CMK (cell line): ENCODE measurements around the gene IMPG2.

Experiments used
- DNase-seq: peaks from one replicate; pipeline ENCODE4 v3.0.0-alpha.2; 2010; ENCODE audit warnings: low read depth

IMPG2 gene

DNA sequence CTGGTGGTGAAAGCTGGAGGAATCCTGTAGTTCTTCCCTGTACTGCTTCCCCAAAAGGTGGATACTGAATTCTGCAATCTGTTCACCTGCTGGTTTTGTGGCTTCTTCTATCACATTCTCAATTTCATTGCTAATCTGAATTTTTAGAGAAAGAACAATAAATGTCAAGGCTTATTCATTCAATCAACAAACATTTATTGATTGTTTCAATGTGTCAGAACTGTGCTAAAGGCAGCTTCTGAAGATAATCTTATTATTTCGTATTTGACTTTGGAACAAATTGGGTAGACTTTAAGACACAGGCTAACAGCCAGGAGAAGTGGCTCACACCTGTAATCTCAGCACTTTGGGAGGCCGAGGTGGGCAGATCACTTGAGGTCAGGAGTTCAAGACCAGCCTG is 46.8 kb downstream of the IMPG2 start:
- no peak for DNase-seq

DNA sequence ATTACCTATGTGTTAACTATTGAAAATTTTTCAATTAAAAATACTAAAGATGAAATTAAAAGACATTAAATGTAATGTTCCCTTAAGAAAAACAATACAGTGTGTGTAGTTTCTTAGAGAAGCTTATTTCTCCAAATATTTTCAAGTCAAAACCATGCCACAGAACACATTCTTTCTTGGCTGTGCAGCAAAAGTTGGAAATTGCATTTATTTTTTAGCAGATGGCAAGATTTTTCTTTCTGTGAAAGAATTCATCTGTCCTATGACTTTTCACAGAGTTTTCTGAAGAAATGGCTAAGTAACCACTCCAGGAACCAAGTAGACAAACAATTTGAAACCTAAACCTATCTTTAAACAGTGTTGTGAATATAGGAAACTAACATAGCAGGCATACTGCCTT is 47.2 kb downstream of the IMPG2 start:
- no peak for DNase-seq

DNA sequence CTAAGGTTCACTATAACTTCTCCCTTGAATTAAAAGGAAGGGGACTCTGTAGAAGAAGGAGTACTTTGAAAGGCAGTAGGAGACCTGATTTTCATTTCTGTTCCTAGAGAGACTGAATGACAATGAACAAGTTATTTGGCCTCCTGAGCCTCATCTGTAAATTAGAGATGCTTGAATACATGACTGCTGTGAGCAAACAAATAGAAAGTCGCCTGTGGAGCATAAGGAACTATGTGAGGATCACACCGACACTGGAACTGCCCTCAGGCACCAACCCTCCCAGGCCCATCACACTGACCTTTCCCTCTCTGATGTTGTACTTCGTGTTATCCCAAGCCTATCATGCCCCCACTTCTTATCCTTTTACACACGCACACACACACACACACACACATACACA is 48.6 kb downstream of the IMPG2 start:
- no peak for DNase-seq

DNA sequence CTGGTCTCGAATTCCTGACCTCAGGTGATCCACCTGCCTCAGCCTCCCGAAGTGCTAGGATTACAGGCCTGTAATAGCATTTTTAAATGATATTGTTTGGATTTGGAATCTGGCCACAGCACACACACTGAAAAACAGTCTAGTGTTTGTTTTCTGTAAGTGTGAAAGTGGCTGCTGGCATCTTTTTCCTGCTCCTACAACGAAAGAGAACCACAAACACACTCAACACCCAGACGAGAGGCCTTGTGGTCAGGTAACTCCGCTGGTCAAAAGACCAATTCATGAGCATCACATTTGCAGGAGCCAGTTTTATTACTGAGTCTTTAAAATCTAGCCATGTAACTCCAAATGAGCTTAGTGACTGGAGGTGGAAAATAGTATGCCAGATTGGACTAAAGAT is 50.2 kb downstream of the IMPG2 start:
- DNase-seq, result no peak

DNA sequence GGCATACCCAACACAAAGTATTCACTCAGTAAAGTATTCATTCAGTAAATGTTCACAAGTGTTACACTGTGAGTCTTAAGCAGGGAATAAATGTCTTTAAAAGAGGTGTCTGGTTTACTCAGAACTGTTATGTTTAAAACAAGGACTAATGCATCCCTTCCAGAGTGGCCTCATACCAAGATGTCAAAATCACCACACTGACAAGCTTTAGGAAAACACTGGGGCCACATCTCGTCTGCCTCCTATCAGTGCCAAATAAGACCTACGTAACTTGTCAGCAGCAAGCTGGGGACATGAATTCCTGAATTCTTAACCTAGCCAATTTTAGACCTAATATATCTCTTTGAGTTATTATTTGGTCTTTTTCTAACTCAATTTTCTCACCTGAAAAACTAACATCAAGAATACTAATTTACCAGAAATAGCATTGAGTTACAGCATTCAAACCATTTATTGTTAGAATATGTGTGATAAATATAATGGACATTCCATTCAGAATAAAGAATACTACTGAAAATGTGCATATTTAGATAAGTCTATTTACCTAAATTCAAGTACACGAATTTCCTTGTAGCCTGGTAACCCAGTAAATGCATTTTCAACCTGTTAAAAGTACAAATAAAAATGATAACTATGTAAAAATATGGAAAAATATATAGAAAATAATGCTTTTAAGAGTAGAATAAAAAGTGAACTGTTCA is 51.3 kb downstream of the IMPG2 start:
- DNase-seq, result no peak

DNA sequence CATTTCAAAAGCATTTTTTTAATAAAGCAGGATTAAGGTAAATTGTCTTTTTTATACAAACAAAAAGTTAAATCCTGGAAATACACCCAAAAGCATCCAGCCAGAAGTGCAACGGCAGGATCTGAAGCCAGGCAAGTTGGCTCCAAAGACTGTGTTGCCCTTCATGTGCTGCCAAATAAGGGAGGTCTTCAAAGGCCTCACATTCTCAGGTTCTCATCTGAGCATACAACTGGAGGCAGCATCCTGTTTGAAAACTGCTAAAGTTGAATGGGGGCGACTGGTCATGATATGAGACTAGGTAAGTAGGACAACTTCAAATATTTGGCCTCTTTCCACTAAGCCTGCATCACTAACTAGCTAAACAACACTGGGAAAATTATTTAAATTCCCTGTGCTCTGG is 52.2 kb downstream of the IMPG2 start:
- no peak for DNase-seq

DNA sequence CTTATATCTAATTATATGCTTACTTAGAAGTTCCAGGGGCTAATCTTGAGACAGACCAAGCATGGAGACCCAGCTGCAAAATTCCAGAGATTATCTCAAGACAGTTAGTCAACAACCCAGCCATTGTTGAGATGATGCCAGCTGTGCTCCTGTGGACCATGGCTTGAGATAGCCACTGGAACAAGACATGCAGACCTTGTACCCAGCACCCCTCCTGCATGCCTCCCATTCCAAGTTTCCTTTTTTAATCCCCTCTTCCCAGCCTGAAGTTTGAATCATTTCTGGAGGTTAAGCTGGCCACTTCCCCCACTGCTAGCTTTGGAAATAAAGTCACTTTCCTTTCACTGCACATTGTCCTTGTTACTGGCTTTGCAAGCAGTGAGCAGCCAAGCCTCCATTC is 53.8 kb downstream of the IMPG2 start:
- no peak for DNase-seq

DNA sequence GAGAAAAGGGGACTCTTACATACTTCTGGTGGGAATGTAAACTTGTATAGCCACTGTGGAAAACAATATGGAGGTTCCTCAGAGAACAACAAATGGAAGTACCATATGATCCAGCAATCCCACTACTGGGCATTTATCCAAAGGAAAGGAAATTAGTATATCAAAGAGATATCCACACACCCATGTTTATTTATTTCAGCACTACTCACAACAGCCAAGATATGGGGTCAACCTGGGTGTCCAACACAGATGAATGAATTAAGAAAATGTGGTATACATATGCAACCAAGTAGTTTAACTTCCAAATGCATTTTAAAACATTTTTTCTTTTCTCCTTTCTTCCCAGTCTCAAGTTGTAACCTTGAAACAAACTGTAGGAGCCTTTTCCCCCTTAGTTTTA is 54.3 kb downstream of the IMPG2 start:
- DNase-seq, result no peak

DNA sequence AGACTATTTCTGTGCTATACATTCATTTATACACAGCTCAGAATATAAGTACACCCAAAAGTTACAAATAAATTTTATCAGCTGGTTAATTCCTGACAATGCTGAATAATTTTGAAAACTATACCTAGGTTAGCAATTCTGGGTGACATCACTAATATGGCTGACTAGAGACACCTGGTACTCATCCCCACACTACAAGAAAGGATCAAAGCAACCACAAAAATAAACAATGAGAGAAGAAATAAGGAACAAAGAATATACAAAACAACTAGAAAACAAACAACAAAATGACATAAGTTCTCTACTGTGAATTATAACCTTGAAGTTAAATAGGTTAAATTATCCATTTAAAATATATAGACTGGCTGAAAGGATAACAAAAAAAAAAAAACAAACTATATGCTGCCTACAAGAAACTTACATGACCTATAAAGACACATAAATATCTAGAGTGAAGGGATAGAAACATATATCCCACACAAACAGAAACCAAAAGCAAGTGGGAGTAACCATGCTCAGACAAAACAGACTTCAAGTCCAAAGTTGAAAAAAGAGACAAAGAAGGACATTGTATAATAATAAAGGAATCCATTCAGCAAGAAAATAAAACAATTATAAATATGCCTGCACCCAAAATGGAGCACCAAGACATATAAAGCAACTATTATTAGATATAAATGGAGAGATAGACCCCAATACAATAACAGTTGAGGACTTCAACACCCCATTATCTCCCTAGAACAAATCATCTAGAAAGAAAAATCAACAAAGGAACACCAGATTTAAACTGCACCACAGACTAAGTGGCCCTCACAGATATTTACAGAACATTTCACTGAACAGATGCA is 57.8 kb downstream of the IMPG2 start:
- DNase-seq, result no peak

DNA sequence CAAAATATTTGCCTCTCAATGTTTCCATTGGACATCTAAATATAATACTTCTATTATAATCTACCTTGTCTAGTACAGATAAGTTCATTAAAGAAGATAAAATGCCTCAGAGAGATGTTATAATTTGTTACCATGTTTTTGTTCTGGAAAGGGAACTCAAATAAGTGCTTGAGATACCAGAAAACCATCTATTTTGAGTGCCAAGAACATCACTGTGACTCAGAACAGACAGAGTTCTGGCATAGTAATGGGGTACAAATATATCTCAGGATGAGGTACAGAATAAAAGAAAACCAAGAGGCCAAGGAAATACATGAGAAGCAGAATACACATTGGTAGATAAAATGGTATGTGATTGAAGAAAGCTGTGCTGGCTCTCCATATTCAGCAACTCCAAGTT is 58.9 kb downstream of the IMPG2 start:
- no peak for DNase-seq

DNA sequence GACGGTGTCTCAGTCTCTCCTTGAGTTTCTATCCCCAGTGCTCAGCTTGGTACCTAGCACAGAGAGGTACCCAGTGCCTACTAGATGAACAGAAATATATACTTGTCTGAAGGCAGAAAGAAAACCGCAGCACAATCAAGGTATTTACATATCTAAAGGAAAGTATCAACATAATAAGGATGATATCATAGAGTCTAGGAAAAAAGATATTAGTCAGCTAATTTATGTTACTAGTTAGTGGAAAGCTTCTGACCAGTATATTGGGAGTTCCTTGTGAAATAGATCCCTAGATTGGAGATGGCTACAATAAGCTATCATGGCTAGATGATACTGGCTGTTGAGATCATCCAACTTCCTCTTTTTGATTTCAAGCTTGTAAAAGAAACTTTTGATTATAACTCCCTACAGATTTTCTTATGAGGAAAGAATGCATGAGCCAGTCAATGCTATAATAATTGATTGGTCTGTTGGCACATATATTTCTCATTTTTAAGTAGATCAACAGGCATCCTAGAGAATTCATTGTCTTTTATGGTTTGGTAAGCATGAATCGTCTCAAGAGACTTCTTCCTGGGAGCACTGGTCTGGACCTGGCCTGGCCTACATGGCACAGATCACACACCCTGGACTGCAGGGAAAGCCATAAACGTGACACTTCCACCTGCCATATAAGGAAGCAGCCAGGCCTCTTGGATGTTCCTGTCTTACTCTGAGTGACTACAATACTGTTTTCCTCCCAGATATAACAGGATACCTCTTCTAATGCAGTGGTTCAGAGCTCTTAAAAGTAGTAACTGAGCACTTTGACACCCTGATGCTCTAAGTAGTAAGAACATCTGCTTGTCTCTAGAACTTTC is 60.7 kb downstream of the IMPG2 start:
- no peak for DNase-seq

DNA sequence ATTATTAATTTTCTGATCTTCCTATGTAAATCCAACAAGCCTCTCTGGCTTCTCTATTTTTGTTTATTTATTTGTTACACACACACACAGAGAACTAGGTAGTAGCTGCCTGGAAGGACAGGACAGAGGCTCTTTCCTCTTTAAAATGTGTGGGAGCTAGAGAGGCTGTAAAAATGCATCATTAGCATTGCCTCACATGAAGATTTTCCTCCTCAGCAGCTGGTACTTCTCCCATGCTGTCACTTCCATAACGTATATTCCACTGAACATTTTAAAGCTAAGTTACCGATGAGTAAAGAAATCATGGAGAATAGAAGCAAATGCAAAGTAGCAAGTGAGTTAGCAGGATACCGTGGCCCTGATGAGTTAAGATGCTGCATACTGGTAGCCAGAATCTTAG is 63.9 kb downstream of the IMPG2 start:
- no peak for DNase-seq

DNA sequence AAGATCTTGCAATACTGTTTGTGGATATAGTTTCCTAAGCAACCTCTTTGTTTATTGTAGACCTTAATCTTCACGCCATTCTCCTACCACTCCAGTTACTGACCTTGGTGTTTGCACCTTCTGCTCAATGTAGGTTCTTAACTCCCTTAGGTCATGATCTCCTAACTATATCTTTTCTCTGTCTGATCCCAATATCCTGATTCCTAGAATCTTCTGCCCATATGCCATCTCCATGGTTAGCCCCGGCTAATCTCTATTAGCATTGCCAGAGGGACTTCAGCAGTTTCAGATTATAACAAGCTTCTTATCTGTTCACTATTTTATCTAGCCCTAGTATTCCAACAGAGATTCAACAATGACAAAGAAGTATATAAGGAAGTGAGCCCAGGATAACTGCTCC is 64.9 kb downstream of the IMPG2 start:
- no peak for DNase-seq

DNA sequence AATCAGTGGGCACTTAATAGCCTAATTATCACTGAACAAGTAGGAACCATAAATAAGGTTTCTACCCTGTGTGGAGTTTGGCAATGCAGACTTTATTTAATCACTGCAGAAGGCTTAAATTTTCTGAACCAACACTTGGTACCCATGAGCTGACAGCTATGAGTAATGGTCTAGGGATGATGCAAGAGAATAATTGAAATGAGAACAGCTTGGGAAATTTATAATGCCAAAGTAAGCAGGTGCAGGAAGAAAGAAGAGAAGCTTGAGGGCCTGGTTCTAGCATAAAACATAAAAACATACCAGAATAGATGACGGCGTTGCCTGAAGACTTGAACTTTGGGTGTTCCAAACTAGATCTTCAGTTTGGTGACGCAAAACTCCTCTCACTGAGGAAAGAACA is 67.0 kb downstream of the IMPG2 start:
- DNase-seq, result no peak

DNA sequence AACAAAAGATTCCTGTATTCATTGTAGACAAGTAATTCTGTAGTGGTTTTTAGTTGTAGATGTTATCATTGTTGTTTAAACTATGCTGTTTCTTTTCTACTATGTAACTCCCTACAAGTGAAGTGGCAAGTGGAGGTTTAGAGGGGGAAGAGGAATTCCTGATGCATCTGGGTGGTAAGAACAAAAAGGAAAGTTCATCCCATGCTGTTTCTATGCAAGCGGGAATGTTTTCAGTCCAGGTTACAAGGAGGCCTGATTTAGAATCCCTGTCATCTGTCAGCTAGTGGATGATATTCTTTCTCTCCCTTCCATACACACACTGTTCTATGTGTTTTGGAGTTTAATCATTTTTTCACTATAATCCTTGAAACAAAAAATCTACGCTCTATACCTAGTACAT is 67.4 kb downstream of the IMPG2 start:
- no peak for DNase-seq

DNA sequence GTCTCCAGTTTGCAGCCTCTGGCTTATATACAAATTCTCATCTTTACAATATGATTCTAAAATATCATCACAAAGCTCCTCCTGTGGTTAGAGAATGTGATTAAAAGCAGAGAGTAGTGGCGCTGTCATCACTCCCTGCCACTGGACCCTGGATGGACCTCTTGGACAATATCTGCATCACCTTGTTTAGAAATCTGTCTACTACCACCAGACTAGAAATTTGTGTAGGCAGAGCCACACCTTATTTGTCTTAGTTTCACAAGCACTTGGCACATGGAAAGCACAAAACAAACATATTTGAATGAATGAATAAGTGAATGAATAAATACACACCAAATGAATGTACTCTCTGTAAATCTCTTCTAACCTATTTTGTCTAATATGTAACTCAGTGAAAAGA is 68.1 kb downstream of the IMPG2 start:
- no peak for DNase-seq

DNA sequence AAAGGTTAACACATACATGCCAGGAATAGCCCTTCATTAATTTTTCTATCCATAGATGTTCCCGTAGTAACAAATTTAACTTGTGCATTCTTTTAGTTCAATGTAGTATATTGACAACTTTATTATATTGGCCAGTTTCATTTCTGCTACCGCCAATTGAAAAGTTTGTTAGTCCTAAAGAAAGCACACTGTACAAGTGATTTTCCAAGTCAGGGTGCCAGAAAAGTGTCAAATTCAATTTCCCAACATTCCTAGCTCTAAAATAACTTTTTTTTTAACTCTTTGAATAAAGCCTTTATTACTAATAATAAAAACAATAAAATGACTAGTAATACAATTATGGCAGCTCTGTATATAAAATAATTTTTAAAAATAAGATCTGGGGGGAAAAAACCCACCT is 68.9 kb downstream of the IMPG2 start:
- no peak for DNase-seq

DNA sequence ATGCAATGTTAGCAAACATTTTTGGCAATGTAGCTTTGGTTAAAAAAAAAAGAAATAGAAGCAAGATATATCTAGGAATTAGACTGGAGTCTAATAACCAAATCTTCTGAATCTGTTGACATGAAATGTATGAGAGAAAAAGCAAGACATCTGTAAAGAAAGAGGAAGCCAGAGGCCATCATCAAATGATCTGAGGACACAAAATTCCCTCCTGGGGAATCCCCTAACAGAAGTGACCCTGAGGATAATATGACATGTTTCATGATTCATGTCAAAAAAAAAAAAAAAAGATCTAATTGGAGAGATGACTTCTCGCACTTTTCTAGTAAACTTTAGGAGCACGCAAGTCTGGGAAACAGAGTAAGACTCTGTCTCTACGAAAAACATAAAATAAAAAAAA is 70.9 kb downstream of the IMPG2 start:
- DNase-seq, result no peak

DNA sequence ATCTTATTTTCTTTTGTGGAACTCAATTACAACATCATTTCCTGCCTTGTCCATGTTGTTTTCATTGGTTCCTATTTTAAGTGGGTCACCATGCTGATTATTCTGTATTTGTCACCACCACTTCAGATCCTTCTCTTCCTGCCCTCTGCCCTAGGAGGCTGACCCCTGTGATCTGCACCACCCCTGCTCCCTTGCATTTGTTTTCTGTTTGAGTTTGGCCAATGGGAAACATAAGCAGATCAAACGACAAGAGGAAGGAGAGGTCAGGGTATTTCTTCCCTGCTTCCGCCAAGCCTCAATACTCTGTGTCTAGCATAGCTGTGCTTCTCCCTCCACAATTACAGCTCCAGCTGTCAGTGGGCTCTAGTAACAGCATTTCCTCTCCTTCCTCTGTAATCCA is 71.6 kb downstream of the IMPG2 start:
- DNase-seq, result no peak

DNA sequence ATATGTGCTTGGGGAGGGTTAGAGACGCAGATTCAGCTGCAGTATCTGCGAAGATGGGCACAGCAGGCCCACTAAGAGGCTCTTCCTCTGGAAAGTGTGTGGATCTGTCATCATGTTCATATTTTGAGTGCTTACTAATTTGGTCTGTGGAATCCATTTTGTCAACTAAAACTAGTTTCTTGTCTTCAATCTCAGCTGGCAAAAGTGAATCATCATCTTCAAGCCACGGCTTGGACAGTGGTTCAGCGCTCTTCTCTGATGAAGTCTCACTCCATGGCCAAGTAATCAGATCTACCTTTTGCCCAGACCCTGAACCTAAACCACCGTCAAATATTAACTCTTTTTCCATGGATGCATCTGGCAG is 76.2 kb downstream of the IMPG2 start:
- DNase-seq, result no peak

DNA sequence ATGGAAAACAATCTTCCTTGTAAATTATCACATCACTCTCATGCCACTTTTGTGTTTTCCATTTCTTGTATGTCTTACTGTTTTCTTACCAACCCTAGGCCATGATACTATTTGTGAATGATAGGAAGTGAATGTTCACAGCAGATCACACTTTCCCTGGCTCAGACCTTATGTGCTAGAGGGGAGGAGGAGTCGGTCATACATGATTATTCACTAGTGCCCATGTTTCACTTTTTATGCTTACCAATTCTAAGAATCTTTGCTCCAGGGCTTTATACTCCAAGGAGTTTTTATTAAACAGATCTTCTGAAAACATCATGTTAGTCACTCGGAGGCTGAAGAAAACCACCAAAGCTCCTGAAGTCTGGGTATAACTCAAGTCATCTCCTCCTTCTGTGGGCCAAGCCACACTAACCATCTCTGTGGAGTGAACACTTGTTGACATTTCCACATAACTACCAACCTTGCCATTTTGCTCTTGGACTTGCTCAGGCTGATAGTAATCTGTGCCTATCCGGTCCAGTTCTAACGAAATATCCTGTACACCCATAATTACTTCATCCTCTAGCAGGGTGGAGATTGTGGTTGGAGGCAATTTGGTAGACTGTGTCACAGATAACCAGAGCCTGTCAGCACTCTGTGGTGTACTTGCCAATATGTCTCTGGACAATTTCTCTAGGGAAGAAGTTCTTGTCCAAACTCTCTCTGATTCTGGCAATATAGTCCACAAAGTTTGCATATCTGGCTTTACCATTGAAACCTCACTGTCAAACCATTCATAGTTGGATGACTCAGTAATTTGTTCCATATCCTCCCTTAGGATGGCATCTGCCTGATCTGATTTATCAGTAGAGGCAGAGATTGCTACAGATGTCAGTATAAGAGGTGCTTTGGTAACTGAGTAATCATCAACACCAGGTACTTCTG is 76.8 kb downstream of the IMPG2 start:
- DNase-seq, result no peak
